Heart right ventricle (tissue), 16 donors: ENCODE results near the gene KCNH1. TPM values are rescaled to one million over a fixed set of nuclear protein-coding genes. Genes with fewer than 3 reads are reported as not detected.
"Not testable (repeated sequence)": the region's sequence is repeated elsewhere in the genome, so short reads cannot be mapped to it uniquely, and the experiment has no call there.

Experiments used
- ATAC-seq, 8 donors: fragments of 200-7000 bp; cut with Tn5 transposase; one replicate each; pipeline ENCODE4 v1.9.1; 2020; ENCODE audit warnings: mild to moderate bottlenecking in 8 of 8, moderate library complexity in 8 of 8, moderate number of reproducible peaks in 1 of 8
- DNase-seq, 2 donors: peaks; one replicate each; pipeline ENCODE4 v3.0.0-alpha.2; 2020
- H3K27ac ChIP-seq, 10 donors: fragments of 200-600 bp; sonication (generic) in 2 of 10; one replicate each; pipeline versions ENCODE4 v1.5.0 to v1.8.0; 2020 to 2022; ENCODE audit warnings: mild to moderate bottlenecking in 3 of 10
- H3K27me3 ChIP-seq, 7 donors: fragments of 200-600 bp; one replicate each; pipeline ENCODE4 v1.8.0; 2021 to 2022; ENCODE audit warnings: mild to moderate bottlenecking in 2 of 7
- H3K36me3 ChIP-seq, 9 donors: fragments of 200-600 bp; sonication (generic) in 1 of 9; one replicate each; pipeline versions ENCODE4 v1.5.0 to v1.8.0; 2020 to 2022; ENCODE audit warnings: mild to moderate bottlenecking in 2 of 9
- H3K4me1 ChIP-seq, 9 donors: fragments of 200-600 bp; sonication (generic) in 1 of 9; one replicate each; pipeline versions ENCODE4 v1.5.0 to v1.8.0; 2020 to 2022; ENCODE audit warnings: mild to moderate bottlenecking in 4 of 9
- H3K4me3 ChIP-seq, 10 donors: fragments of 200-600 bp; sonication (generic) in 2 of 10; one replicate each; pipeline versions ENCODE4 v1.5.0 to v1.8.0; 2020 to 2022; ENCODE audit warnings: mild to moderate bottlenecking in 7 of 10, moderate library complexity in 2 of 10
- H3K9me3 ChIP-seq, 11 donors: fragments of 200-600 bp in 10 of 11; sonication (generic) in 2 of 11; one replicate each; pipeline versions ENCODE4 v1.5.0 to v1.8.0; 2013 to 2022; ENCODE audit warnings: mild to moderate bottlenecking in 2 of 11, control low read depth in 1 of 11, moderate library complexity in 1 of 11
- WGBS, 2 donors: extraction: QIAGEN DNeasy Blood & Tissue Kit; methylation state at CpG; one replicate each; pipeline ENCODE4 v1.1.7; 2013; ENCODE audit warnings: inconsistent platforms in 1 of 2; 5-methylcytosine and 5-hydroxymethylcytosine counted together
- intact Hi-C, 10 donors: fragments of 100-400 bp; cut with DNase I; formaldehyde crosslinking; loops; one replicate each; pipeline versions ENCODE4 v1.11.1 to v1.14.2; 2022
- polyA plus RNA-seq, 2 donors: library from polyadenylated mRNA; stranded (reverse); fragments of 200-250 nt; gene quantifications; one replicate each; pipeline ENCODE4 v1.2.3, GENCODE V29; 2013
- total RNA-seq, 10 donors: library from RNA; stranded (reverse); fragmentation: NEBNext Ultra II Directional in 3 of 10; extraction: Animal tissue kit (Norgen Biotek cat#: 25700) in 3 of 10; gene quantifications; one replicate each; pipeline versions ENCODE4 v1.2.1 to v1.2.4, GENCODE V29; 2021 to 2023
- TF ChIP-seq, protein P1 (sequence below), 9 donors: fragments of 200-600 bp; sonication (generic) in 2 of 9; IDR thresholded peaks; one replicate each; pipeline versions ENCODE4 v1.5.0 to v1.8.0; 2021 to 2022; ENCODE audit warnings: antibody characterized with exemption in 9 of 9, mild to moderate bottlenecking in 5 of 9, moderate library complexity in 1 of 9
- donor health status: Arrhythmogenic right ventricular cardiomyopathy.
- donor health status: ischemic (EF 13 %, LVEDD 7.1; RV severe dilation, severe dysfunction).
- donor health status: healthy with polysubstance abuse.
- donor health status: DM: no; HTN: yes; CAD: no.
- donor health status: DM: no; HTN: no; CAD: no.
- donor health status: ischemic (EF 25% LVEDD 6.9; RV normal size, moderate dysfunction).
- donor health status: ischemic (EF 25% LVEDD 5.7; RV mildly dilated, moderate dysfunction).
- donor health status: healthy.
- donor health status: DM: yes; HTN: yes; CAD: no.
- donor health status: Ischemic cardiomyopathy.
- donor health status: ischemic (EF 35%, LVEDD 5.7; RV mildly dilated, moderate dysfunction).
- donor health status: nonischemic (EF 11% LVEDD 7.7; RV severe dilation, severe dysfunction).
- donor health status: DM: yes; HTN: yes; CAD: no.
- donor health status: PGD.
- donor health status: ischemic (EF 29% LVEDD 5.4; RV normal size, mild dysfunction).
- donor health status: nonischemic (EF 23%, LVEDD 6.1; RV moderate dilation, normal function).

KCNH1 gene
- total and polyA plus RNA-seq, 12 donors, result 0.09 TPM; not detected in 11

DNA sequence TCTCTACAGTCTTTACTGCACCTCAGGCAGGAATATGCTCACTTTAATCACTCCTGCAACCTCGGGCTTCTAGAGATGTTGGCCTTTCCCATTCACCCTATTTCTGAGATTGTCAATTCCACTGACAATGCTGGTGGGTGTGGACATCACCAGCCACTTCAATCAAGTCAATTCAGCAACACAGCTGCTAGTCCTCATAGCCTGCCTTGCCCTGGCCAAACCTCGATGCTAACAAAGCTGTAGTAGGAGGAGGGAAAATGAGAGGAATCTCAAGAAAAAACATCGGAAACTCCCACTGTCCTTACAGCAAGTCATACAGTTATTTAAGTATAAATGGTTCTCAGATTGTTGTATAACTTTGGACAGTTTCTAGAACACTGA is 155.0 kb downstream of the KCNH1 start:
- intact Hi-C loops, result no loop called here
- Histone ChIP-seq H3K27ac (no peak overlapping the region), H3K4me3 (no peak overlapping the region), H3K4me1 (no peaks in the 10 kb centered on the region), H3K36me3 (no peaks in the 10 kb centered on the region), H3K9me3 (peaks cover 0 to 25% (median 0%) of the 10 kb centered on the region in 11 donors), H3K27me3 (no peaks in the 10 kb centered on the region)
- 57 to 61% methylated on average over 3 of the region's 3 CpGs for WGBS, 2 donors
- ATAC-seq, result no peak
- no peak for DNase-seq
- TF ChIP-seq, protein P1, sequence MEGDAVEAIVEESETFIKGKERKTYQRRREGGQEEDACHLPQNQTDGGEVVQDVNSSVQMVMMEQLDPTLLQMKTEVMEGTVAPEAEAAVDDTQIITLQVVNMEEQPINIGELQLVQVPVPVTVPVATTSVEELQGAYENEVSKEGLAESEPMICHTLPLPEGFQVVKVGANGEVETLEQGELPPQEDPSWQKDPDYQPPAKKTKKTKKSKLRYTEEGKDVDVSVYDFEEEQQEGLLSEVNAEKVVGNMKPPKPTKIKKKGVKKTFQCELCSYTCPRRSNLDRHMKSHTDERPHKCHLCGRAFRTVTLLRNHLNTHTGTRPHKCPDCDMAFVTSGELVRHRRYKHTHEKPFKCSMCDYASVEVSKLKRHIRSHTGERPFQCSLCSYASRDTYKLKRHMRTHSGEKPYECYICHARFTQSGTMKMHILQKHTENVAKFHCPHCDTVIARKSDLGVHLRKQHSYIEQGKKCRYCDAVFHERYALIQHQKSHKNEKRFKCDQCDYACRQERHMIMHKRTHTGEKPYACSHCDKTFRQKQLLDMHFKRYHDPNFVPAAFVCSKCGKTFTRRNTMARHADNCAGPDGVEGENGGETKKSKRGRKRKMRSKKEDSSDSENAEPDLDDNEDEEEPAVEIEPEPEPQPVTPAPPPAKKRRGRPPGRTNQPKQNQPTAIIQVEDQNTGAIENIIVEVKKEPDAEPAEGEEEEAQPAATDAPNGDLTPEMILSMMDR (IDR thresholded peaks at IDR 0.05), result no peak

DNA sequence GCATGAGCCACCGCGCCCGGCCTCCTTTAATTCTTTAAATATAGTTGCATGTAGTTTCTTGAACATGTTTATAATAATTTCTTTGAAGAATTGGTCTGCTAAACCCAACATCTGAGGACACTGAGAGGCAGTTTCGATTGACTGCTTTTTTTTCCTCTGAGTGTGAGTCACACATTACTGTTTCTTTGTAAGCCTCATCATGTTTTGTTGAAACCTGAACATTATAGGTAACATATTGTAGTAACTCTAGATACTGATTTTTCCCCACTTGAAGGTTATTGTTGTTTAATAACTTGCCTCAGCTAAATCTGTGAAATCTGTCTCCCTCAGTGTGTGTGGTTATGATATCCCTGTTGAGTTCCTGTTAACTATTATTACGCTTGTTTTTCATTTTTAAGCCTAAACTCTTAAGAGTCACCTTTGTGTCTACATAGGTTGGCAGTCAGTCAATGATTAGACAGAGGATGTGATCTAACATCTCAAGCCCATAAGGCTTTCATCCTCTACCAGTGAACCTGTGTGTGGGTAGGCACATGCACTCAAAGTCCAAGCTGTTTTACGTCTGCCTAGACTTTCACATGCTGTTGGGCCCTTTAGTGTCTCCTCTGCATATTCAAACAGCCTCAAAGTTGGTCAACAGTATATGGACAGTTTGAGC is 155.5 kb downstream of the KCNH1 start:
- intact Hi-C loops, result no loop called here
- H3K36me3 ChIP-seq, result no peaks in the 10 kb centered on the region
- no peaks in the 10 kb centered on the region for H3K27me3 ChIP-seq
- H3K4me1 ChIP-seq, result no peaks in the 10 kb centered on the region
- WGBS, 2 donors, result 80 to 87% methylated on average over 6 of the region's 6 CpGs
- H3K4me3 ChIP-seq, result no peak overlapping the region
- TF ChIP-seq, protein P1 (IDR thresholded peaks at IDR 0.05), result no peak
- no peak for DNase-seq
- ATAC-seq, result no peak
- peaks cover 0 to 20% (median 0%) of the 10 kb centered on the region in 11 donors for H3K9me3 ChIP-seq
- H3K27ac ChIP-seq, result no peak overlapping the region

DNA sequence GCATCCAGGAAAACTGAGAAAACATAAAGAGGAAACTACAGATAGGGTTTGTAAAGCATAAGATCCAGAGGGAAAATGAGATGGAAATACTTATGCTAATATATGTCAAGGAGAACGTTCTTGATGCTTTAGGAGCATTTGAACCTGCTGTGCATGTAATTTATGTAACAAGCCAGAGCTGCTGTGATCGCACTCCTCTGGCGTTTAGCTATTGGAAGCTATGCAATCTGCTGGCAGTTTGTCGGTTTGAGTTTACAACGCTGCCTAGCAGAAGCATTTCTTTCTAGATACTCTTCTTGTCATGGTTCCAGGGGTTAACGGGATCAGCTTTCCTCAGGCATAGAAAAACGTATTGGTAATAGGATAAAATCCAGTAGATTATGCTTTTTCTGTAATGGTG is 182.7 kb downstream of the KCNH1 start:
- TF ChIP-seq, protein P1 (IDR thresholded peaks at IDR 0.05), result no peak
- Histone ChIP-seq H3K4me3 (no peak overlapping the region), H3K36me3 (no peaks in the 10 kb centered on the region), H3K27me3 (no peaks in the 10 kb centered on the region), H3K4me1 (no peaks in the 10 kb centered on the region), H3K9me3 (no peaks in the 10 kb centered on the region), H3K27ac (no peak overlapping the region)
- 62 to 64% methylated on average over 7 of the region's 7 CpGs for WGBS, 2 donors
- ATAC-seq (no peak), DNase-seq (no peak)
- intact Hi-C loops, result loop anchor here in 2 of 10 donors (5.0 to 10.0 kb wide), 2 partner anchors 364 to 366 kb away; no protein-coding TSS in a partner anchor

DNA sequence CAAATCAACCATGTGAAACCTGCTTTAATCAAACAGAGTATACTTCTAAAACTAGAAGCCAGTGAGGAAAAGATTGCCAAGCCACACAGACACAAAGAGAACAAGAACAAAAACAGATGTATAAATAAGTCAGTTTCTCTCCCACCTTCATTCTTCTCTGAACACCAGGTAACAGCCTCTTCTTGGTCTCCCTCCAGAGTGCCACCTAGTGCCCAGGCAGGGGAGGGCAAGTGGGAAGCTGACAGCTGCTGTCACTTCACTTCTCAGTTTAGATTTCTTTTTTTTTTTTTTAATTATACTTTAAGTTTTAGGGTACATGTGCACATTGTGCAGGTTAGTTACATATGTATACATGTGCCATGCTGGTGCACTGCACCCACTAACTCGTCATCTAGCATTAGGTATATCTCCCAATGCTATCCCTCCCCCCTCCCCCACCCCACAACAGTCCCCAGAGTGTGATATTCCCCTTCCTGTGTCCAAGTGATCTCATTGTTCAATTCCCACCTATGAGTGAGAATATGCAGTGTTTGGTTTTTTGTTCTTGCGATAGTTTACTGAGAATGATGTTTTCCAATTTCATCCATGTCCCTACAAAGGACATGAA is 183.9 kb downstream of the KCNH1 start:
- not testable (repeated sequence) for H3K27ac ChIP-seq, H3K36me3 ChIP-seq, H3K4me3 ChIP-seq, H3K27me3 ChIP-seq, H3K9me3 ChIP-seq, ATAC-seq, H3K4me1 ChIP-seq
- TF ChIP-seq, protein P1 (IDR thresholded peaks at IDR 0.05), result peak in 8 of 9 donors; percentile 21 to 57 (median 44)
- intact Hi-C loops, result loop anchor here in 4 of 10 donors (5.0 to 10.0 kb wide), 4 partner anchors 363 to 375 kb away; no protein-coding TSS in a partner anchor
- peak; percentile 7 to 32 for DNase-seq
- 88 to 100% methylated on average over 1 of the region's 2 CpGs for WGBS, 2 donors
